Hippocampal formation (tissue), 2 donors: Measurements from ENCODE around the gene BCAR1.
"Not testable (repeated sequence)": the region's sequence is repeated elsewhere in the genome, so short reads cannot be mapped to it uniquely, and the experiment has no call there.

Experiments used
- DNase-seq, 2 donors: peaks; one replicate each; lab custom pipeline; 2025; lab: John Stamatoyannopoulos, UW

Gene BCAR1

GRCh38 chr16:75256059-75256571 lies 4.7 kb upstream of the BCAR1 start:
- DNase-seq = no peak

- no peak for DNase-seq
These were observed 3.0 kb upstream of the BCAR1 start for GRCh38 chr16:75254359-75254837.

- DNase-seq = no peak
These were observed 1.8 kb upstream of the BCAR1 start for GRCh38 chr16:75252946-75253911.

- no peak for DNase-seq
These were observed 833 bp upstream of the BCAR1 start for GRCh38 chr16:75252049-75252864.

- DNase-seq = no peak
These were observed 580 bp downstream of the BCAR1 start for GRCh38 chr16:75250809-75251279.

- DNase-seq = no peak
These were observed 1.2 kb downstream of the BCAR1 start for GRCh38 chr16:75250089-75250808.

GRCh38 chr16:75249441-75249840 lies 2.0 kb downstream of the BCAR1 start:
- DNase-seq = no peak

- peak in 1 of 2 donors; percentile 40 for DNase-seq
These were observed 2.7 kb downstream of the BCAR1 start for GRCh38 chr16:75248536-75249380.

- peak; percentile 79 to 85 for DNase-seq
These were observed 3.3 kb downstream of the BCAR1 start for GRCh38 chr16:75248142-75248535.

GRCh38 chr16:75247249-75247648 lies 4.2 kb downstream of the BCAR1 start:
- DNase-seq = peak; percentile 84 to 91

GRCh38 chr16:75246504-75247205 lies 4.8 kb downstream of the BCAR1 start:
- no peak for DNase-seq

- peak; percentile 93 to 98 for DNase-seq
These were observed 6.3 kb downstream of the BCAR1 start for GRCh38 chr16:75244844-75245758.

GRCh38 chr16:75244225-75244809 lies 7.1 kb downstream of the BCAR1 start:
- peak in 1 of 2 donors; percentile 35 for DNase-seq

GRCh38 chr16:75243667-75244224 lies 7.7 kb downstream of the BCAR1 start:
- DNase-seq = no peak

GRCh38 chr16:75242436-75243078 lies 8.9 kb downstream of the BCAR1 start:
- DNase-seq = not testable (repeated sequence)

- DNase-seq = no peak
These were observed 9.5 kb downstream of the BCAR1 start for GRCh38 chr16:75241955-75242354.

- DNase-seq = no peak
These were observed 10.0 kb downstream of the BCAR1 start for GRCh38 chr16:75241412-75241811.

- not testable (repeated sequence) for DNase-seq
These were observed 10.8 kb downstream of the BCAR1 start for GRCh38 chr16:75240633-75241032.
